SW480 (cell line): ENCODE data around the gene NEBL.

Source experiments
- DNase-seq: peaks from one replicate; pipeline ENCODE4 v3.0.0-alpha.2; 2016; ENCODE audit warnings: low spot score

NEBL gene

DNA sequence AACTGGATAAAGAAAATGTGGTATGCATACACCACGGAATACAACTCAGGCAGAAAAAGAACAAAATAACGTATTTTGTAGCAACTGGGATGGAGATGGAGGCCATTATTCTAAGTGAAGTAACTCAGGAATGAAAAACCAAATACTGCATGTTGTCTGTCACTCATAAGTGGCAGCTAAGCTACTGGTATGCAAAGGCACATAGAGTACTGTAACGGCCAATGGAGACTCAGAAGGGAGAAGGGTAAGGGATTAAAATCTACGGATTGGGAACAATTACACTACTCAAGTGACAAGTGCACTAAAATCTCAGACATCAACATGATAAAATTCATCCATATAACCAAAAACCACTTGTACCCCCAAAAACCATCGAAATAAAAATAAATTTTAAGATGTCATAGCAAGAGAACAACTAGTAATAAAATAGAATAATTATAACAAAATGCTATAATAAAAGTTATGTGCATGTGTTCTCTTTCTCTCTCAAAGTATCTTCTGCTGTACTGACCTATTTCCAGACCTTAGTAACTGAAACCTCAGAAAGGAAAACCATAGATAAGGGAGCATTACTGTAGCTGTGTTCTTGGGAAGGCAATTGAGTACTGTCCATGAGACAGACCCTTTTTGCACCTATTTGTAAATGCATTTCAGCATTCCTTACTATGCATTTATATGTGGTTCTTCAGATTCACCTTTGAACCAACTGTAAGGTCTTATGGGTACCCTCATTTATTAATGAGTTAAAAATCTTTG is 6.7 kb upstream of the NEBL start:
- no peak for DNase-seq

DNA sequence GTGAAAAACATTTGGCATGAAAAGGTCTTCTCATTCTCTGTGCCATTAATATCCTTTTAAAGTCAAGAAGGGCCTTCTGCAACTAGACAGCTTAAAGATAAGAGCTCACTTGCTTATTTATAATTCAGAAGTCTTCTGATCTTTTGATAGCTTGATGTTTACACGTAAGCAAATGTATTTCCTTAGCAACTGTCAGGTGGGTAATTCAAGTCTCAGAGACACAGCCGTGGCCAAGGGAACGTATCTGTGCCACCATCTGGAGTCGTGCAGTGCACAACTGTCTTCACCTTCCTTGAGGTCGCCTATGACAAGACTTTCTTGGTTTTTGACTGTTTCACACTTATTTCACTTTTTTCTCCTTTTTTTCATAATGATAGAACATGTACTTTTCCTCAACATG is 4.0 kb upstream of the NEBL start:
- DNase-seq: no peak

GRCh38 chr10:20898866-20899535 is 1.9 kb upstream of the NEBL start:
- no peak for DNase-seq

DNA sequence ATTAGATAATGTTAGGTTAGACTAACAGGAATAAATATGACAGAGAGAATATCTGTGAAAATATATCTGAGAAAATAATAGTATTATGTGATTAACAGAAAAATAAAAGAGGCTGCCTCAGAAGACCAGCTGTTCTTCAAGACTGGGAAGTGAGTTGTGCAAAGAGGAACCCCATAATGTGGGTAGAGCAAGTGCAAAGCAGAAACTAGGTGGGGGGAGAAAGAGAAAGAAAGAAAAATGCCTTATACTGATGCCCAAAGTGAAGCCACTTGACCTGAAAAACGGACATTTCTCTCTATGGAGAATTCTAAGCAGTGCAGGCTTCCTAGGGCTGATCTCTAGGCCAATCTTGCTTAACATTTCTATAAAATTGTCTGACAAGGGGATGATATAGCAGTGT is 3.8 kb downstream of the NEBL start:
- no peak for DNase-seq

DNA sequence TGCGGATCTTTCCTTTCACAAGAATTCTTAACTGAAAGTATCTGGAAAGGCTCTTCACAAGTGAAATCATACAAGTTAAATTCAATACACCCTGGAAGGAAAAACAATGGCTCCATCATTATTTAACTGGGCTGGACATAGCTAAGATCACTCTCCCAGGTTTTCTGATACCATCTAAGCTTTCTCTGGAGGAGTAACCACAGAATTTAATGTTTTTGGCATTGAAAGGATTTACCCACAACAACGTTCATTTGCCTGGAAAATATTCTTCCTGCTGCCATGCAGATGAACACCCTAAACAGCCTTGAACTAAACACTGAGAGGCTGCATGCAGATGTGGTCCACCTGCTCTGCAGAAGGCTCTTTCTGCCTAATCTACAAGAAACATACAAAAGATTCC is 4.3 kb downstream of the NEBL start:
- no peak for DNase-seq

GRCh38 chr10:20892011-20892585 is 5.0 kb downstream of the NEBL start:
- no peak for DNase-seq

DNA sequence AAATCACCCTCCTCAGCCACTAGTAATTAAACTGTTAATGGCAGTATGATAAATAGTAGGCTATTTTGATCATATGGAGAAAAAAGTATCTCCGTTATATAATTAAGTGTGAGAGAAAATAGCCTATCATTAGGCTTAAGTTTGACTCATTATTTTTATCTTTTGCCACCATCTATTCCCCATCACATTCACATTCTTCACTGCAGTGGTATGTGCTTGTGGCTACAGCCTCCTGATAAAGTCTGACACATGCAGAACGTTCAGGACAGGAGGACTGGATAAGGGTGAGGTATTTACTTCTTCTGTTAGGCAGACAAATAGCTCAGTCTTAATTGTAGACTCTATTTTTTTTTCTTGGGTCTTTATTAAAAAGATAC is 5.8 kb downstream of the NEBL start:
- DNase-seq: no peak

- no peak for DNase-seq
Measured at GRCh38 chr10:20890491-20891337, 6.4 kb downstream of the NEBL start.

DNA sequence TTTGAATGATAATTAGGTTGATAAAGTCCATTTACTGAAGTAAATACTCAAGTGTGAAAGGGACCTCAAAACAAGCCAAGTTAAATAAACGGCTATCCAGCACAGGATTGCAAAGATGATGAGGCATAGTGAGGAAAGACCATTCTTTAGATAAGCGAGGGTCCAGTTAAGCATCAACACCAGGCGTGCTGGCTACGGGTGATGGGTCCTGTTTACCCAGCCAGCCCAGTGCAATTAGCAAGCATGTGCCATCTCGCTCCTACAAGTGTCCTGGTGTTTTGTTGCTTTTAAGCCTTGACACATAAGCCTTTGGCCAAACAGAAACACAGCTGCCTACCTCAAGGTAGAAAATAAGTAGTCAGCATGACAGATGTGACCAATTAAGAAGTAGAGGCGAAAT is 7.1 kb downstream of the NEBL start:
- no peak for DNase-seq

- no peak for DNase-seq
Measured at GRCh38 chr10:20888620-20889330, 8.3 kb downstream of the NEBL start.

DNA sequence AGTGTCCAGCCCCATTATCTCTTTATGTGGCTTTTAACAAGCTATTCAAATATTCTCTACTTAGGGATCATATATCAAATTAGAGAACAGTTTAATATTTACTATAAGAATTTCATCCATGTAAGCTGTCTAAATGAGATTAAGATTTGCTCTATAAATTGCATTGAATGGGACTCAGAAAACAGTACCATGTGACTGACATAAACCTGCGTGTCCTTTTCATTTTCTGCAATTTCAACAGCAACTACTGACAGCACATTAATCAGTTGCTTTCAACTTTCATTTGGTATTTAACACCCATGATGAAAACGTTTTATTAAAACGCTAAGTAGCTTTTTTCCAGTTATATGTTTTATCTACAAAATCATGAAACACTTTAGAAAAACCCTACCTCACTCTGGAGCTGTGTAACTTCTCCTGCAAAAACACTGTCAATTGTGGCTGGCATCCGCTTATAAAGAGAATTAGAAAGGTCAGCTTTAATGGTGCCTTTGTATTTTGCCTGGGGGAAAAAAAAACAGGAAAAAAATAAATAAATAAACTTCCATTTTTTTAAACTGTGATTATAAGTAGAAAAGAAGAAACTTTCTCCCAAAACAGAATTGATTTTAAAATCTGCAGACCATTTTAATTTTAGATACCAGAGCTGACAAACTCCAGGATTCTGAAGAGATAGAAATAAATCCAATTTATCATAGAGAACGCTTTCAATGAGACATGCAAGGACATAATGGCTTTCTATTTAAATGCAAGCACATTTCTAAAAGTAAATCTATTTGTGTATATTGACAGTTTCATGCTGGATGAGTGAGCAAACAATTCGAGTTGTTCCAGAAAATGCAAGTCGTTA is 9.2 kb downstream of the NEBL start:
- no peak for DNase-seq

- no peak for DNase-seq
Measured at GRCh38 chr10:20885678-20886077, 11.4 kb downstream of the NEBL start.

- DNase-seq: no peak
Measured at GRCh38 chr10:20883552-20883951, 13.6 kb downstream of the NEBL start.

GRCh38 chr10:20882091-20882490 is 15.0 kb downstream of the NEBL start:
- DNase-seq: no peak

- no peak for DNase-seq
Measured at GRCh38 chr10:20879136-20879535, 18.0 kb downstream of the NEBL start.

DNA sequence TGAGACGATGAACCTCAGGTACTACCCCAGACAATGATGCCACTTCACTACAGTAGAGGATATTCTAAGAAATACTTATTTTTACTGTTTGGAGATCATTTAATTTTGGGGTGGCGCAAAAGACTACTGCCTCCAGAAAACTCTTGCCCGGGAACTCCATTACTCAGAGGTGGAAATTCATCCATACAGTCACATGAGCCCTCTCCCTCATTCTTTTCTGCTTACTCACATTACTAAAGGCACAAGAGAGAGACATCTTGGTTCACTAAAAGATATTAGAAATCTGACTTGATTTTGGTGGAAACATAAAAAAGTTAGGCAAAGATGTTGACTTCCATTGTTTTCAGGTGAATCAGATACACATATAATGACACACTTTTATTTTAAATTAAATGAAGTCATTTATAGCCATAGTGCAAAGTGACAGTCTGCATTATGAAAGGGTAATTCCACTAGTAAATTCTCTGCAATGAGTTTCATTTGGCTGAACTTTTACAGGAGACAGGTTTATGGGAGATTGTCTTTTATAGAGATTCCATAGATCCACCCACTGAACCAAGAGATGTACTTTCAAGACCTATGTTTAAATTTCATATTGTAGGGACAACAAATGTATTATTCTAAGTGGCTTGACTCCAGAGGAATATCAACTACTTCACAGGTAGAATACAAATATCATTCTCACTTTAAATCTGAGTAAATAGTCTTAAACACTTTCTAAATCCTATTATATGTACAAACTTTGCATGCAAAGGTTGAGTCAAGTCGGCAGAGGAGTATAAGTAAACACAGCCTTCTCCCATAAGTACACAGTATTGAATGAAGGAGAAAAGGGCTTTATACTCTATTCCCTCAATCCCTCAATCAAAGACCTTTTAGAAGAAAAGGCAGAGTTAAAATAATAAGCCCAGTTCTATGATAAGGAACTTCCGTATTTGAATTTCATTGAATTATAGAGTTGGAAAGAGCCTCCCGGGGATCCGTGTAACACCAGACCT is 18.8 kb downstream of the NEBL start:
- DNase-seq: no peak

- no peak for DNase-seq
Measured at GRCh38 chr10:20877554-20877953, 19.6 kb downstream of the NEBL start.

- no peak for DNase-seq
Measured at GRCh38 chr10:20874261-20874660, 22.9 kb downstream of the NEBL start.

DNA sequence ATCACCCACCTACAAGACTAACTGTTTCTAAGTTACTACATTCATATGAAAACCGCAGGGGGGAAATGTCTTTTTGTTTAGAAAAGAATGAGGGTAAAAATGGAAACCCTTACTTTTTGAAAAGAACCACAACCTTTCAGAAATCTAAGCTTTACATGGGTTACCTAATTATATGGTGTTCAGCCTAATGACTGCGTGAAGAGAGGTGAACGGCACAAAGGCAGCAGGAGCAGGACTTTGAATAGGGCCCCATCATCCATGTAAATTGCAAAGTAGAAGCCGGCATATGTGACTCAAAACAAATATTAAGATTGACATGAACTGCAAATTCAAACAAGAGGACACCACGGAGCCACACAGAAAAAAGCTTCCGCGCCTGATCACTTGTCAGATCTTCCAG is 25.1 kb downstream of the NEBL start:
- DNase-seq: no peak

DNA sequence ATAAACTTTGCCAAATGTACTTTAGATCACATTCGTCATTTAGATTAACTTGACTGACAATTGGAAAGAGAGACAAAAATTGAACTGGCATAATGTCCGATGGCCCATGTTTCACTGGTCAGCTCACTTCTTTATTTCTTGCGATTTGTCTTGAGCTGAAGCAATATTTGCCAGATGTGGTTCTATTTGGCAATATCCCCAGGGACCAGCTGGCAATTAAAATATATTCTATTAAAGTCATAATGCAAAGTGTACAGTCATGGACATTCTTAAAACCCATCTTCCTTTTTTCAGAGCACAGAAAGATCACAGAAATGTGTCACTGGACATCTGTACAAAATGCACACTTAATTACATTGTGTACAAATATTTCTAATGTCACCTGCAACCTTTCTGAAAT is 26.3 kb downstream of the NEBL start:
- no peak for DNase-seq
